Activated CD4-positive, alpha-beta T cell treated with anti-CD3 and anti-CD28 coated beads for 36 hours (primary cell): ENCODE data around the gene MYO7A. TPM values are rescaled to one million over a fixed set of nuclear protein-coding genes. Genes with fewer than 3 reads are reported as not detected.

Experiments
- ATAC-seq: fragments of 200-7000 bp; cut with Tn5 transposase; one replicate; pipeline ENCODE4 v1.10.0; 2021; ENCODE audit warnings: mild to moderate bottlenecking, moderate library complexity
- CTCF ChIA-PET: fragments of 350-600 bp; sonication (Branson Sonifier 250); formaldehyde crosslinking; loops from one replicate; lab custom pipeline; 2021; ENCODE audit warnings: antibody characterized with exemption; lab: Charles Lee
- POLR2A ChIA-PET: fragments of 350-600 bp; sonication (Branson Sonifier 250); formaldehyde crosslinking; loops from one replicate; lab custom pipeline; 2021; ENCODE audit warnings: antibody characterized with exemption, inconsistent platforms; lab: Charles Lee
- DNase-seq: peaks from one replicate; pipeline ENCODE4 v3.0.0-alpha.2; 2020
- H3K27ac Mint-ChIP-seq: one replicate; pipeline ENCODE4 v1.8.0; 2021; ENCODE audit warnings: mixed read lengths
- H3K27me3 Mint-ChIP-seq: one replicate; pipeline ENCODE4 v1.8.0; 2021; ENCODE audit warnings: mixed read lengths
- H3K36me3 Mint-ChIP-seq: one replicate; pipeline ENCODE4 v1.8.0; 2021; ENCODE audit warnings: low read depth, mixed read lengths
- H3K4me1 Mint-ChIP-seq: one replicate; pipeline ENCODE4 v1.8.0; 2021; ENCODE audit warnings: mixed read lengths
- H3K4me3 Mint-ChIP-seq: one replicate; pipeline ENCODE4 v1.8.0; 2021; ENCODE audit warnings: mild to moderate bottlenecking, moderate library complexity, mixed read lengths
- H3K9me3 Mint-ChIP-seq: one replicate; pipeline ENCODE4 v1.8.0; 2021; ENCODE audit warnings: low read depth, mixed read lengths
- intact Hi-C, 2 experiments: fragments of 100-400 bp; cut with DNase I in 1 of 2; cut with micrococcal nuclease in 1 of 2; formaldehyde crosslinking; loops; one replicate each; pipeline versions ENCODE4 v1.14.2 to v1.15.1; 2022 to 2024; cut with DNase I, micrococcal nuclease
- total RNA-seq, 2 experiments: library from RNA; stranded (reverse); gene quantifications; one replicate each; pipeline ENCODE4 v1.2.3, GENCODE V29; 2021

The MYO7A gene
- total RNA-seq, 2 experiments from 2014 or later, result 0.23 to 0.48 TPM

DNA sequence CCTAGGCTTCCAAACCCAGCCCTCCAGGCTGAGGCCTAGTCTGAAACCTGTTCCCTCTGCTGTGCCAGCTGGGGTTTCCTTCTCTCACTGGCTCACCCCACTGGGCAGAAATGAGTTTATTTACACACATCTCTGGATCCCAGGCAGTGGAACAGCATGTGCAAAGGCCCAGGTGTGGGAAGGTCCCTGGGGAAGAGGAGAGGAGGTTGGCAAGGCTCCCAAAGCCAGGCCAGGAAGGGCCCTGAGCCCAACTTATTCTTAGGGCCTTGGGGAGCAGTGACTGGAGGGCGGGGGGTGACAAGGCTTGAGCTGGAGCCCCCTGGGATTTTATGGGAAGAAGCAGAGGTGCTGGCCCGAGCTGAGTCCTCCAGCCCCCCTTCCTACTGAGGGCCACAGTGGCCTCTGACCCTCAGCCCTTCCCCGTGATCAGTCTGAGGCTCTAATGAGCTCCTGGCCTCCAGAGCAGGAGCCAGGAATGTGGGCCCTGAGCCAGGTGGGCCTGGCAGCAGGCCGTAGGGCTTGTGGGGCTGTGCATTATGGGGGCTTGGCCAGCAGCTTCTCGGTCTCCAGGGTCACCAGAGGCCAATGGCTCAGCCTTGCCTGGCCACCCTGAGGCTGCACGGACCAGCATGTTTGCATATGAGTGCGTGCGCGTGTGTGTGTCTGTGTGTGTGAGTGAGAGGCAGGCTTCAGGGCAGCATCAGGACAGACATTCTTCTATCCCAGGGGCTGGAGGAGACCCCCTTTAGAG, 2.9 kb downstream of the MYO7A start:
- DNase-seq (no peak), ATAC-seq (no peak)
- Mint-ChIP-seq H3K27ac (no peak overlapping the region), H3K4me1 (peaks cover 12% of the 10 kb centered on the region), H3K27me3 (peaks cover 3% of the 10 kb centered on the region), H3K36me3 (no peaks in the 10 kb centered on the region), H3K9me3 (no peaks in the 10 kb centered on the region), H3K4me3 (no peak overlapping the region)
- POLR2A ChIA-PET, result no interaction called here
- CTCF ChIA-PET, result interaction anchor here (0.9 to 1.9 kb wide), 2 partner anchors 40 to 57 kb away, joined by 5 to 14 read pairs; no protein-coding TSS in a partner anchor
- intact Hi-C loops, result no loop called here

DNA sequence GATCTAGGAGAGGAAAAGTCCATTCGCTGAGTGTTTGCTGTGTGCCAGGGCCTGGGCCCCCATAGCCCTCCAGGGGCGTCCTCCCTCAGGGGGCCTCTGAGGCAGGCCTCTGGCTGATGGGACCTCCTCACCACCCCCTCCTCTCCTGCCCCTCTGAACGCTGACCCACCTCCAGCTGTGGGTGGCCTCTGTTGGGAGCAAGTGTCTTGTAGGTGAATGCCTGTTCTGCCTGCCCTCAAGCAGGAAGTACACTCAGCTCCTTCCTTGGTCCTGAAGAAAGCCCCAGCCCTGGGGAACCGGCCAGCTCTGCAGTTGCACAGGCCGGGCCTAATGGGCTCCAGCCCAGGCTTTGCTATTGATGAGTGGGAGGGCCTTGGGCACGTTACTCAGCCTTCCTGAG, 3.5 kb downstream of the MYO7A start:
- Mint-ChIP-seq H3K27me3 (peaks cover 3% of the 10 kb centered on the region), H3K36me3 (no peaks in the 10 kb centered on the region), H3K4me3 (no peak overlapping the region), H3K9me3 (no peaks in the 10 kb centered on the region), H3K4me1 (peaks cover 18% of the 10 kb centered on the region), H3K27ac (no peak overlapping the region)
- no peak for ATAC-seq
- POLR2A ChIA-PET, result no interaction called here
- CTCF ChIA-PET, result no interaction called here
- no peak for DNase-seq
- intact Hi-C loops, result no loop called here

- no peak overlapping the region for H3K4me3 Mint-ChIP-seq
- intact Hi-C loops, result no loop called here
- ChIA-PET POLR2A (no interaction called here), CTCF (interaction anchor here (2.5 kb wide), 1 partner anchor 8 kb away, joined by 9 read pairs; no protein-coding TSS in a partner anchor)
- no peak overlapping the region for H3K27ac Mint-ChIP-seq
- peak; percentile 34 for ATAC-seq
- no peaks in the 10 kb centered on the region for H3K9me3 Mint-ChIP-seq
- no peak for DNase-seq
- H3K27me3 Mint-ChIP-seq, result peaks cover 13% of the 10 kb centered on the region
- peaks cover 13% of the 10 kb centered on the region for H3K4me1 Mint-ChIP-seq
- H3K36me3 Mint-ChIP-seq, result no peaks in the 10 kb centered on the region
Measured at GRCh38 chr11:77135069-77135468, 7.0 kb downstream of the MYO7A start.

- CTCF ChIA-PET, result interaction anchor here (0.6 to 2.5 kb wide), 2 partner anchors 9 to 402 kb away, joined by 3 to 9 read pairs; no protein-coding TSS in a partner anchor
- ATAC-seq (peak; percentile 77), DNase-seq (peak; percentile 50)
- POLR2A ChIA-PET, result no interaction called here
- Mint-ChIP-seq H3K27ac (no peak overlapping the region), H3K27me3 (peaks cover 13% of the 10 kb centered on the region), H3K36me3 (no peaks in the 10 kb centered on the region), H3K4me1 (peaks cover 13% of the 10 kb centered on the region), H3K4me3 (no peak overlapping the region), H3K9me3 (no peaks in the 10 kb centered on the region)
- intact Hi-C loops, result no loop called here
Measured at GRCh38 chr11:77136074-77136473, 8.0 kb downstream of the MYO7A start.

DNA sequence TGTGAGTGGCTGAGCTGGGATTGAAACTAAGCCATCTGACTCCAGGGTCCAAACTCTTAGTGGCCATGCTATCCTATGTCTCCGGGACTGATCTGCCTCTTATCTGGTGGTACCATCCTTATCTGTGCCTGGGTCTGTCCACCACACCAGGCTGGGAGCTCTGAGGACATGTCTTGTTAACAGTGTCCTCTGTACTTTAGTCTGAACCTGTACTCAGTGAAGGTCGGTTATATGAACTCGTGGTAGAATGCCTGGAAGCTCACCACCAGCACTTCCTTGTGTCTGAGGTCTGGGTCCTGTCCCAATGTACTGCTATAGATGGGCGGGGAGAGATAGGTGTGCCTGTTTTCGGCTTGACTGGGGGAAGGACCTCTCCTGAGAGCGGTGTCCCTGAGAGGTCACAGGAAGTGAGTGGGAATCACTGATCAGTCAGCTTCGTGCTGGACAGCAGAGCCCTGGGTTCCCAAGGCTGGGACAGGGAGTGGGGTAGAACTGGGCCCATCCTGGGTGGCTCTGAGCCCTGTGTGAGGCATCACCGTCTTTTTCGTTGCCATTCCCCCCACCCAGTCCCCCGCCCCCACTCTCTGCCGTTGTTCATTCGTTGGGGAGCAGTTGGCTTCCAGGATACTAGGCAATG, 8.9 kb downstream of the MYO7A start:
- no peak for DNase-seq
- ATAC-seq, result no peak
- peaks cover 13% of the 10 kb centered on the region for H3K27me3 Mint-ChIP-seq
- peaks cover 13% of the 10 kb centered on the region for H3K4me1 Mint-ChIP-seq
- H3K4me3 Mint-ChIP-seq, result no peak overlapping the region
- CTCF ChIA-PET, result interaction anchor here (2.5 kb wide), 1 partner anchor 10 kb away, joined by 9 read pairs; no protein-coding TSS in a partner anchor
- H3K36me3 Mint-ChIP-seq, result no peaks in the 10 kb centered on the region
- H3K9me3 Mint-ChIP-seq, result no peaks in the 10 kb centered on the region
- POLR2A ChIA-PET, result no interaction called here
- intact Hi-C loops, result no loop called here
- H3K27ac Mint-ChIP-seq, result no peak overlapping the region

- Mint-ChIP-seq H3K4me3 (no peak overlapping the region), H3K36me3 (no peaks in the 10 kb centered on the region), H3K9me3 (no peaks in the 10 kb centered on the region), H3K27ac (no peak overlapping the region), H3K27me3 (peaks cover 13% of the 10 kb centered on the region), H3K4me1 (peaks cover 18% of the 10 kb centered on the region)
- ATAC-seq, result no peak
- ChIA-PET POLR2A (no interaction called here), CTCF (interaction anchor here (2.5 kb wide), 1 partner anchor 11 kb away, joined by 9 read pairs; no protein-coding TSS in a partner anchor)
- no peak for DNase-seq
- intact Hi-C loops, result no loop called here
Measured at GRCh38 chr11:77137421-77137820, 9.4 kb downstream of the MYO7A start.

DNA sequence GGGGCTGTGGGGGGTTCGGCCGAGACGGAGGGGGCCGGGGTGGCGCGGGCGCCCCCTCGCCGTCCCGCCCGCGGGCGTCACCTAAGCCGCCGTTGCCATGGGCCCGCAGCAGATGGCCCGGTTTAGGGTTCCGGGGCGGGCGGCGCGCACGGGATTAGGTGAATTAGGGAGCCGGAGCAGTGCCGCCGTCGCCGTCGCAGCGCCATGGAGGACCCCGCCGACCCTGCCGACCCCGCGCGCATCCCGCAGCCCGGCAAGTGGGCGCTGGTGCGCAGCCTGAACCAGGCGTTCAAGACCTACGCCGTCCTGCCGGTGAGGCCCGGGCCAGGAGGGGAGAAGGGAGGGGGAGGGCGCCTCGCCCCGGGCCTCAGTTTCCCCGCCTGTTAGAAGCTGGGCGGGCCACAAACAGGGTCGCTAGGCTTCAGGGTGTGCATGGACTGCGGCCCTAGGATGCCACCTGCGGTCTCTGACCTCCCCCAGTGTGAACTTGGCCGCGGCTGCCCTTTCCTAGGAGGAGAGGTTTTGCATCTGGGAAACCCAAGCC, 10.1 kb downstream of the MYO7A start:
- Mint-ChIP-seq H3K4me1 (peaks cover 18% of the 10 kb centered on the region), H3K27ac (no peak overlapping the region), H3K36me3 (no peaks in the 10 kb centered on the region), H3K27me3 (peaks cover 13% of the 10 kb centered on the region), H3K4me3 (no peak overlapping the region), H3K9me3 (no peaks in the 10 kb centered on the region)
- DNase-seq, result no peak
- intact Hi-C loops, result no loop called here
- ChIA-PET CTCF (no interaction called here), POLR2A (no interaction called here)
- ATAC-seq, result no peak

GRCh38 chr11:77139201-77139600, 11.2 kb downstream of the MYO7A start:
- H3K4me3 Mint-ChIP-seq, result no peak overlapping the region
- H3K27ac Mint-ChIP-seq, result no peak overlapping the region
- ATAC-seq, result no peak
- H3K9me3 Mint-ChIP-seq, result no peaks in the 10 kb centered on the region
- intact Hi-C loops, result no loop called here
- ChIA-PET POLR2A (no interaction called here), CTCF (interaction anchor here (0.7 kb wide), 1 partner anchor 11 kb away, joined by 3 read pairs; the partner anchor contains the start of gene MYO7A)
- H3K4me1 Mint-ChIP-seq, result peaks cover 18% of the 10 kb centered on the region
- H3K36me3 Mint-ChIP-seq, result no peaks in the 10 kb centered on the region
- H3K27me3 Mint-ChIP-seq, result peaks cover 13% of the 10 kb centered on the region
- no peak for DNase-seq

GRCh38 chr11:77140231-77140851, 12.3 kb downstream of the MYO7A start:
- Mint-ChIP-seq H3K4me3 (no peak overlapping the region), H3K9me3 (no peaks in the 10 kb centered on the region), H3K36me3 (no peaks in the 10 kb centered on the region), H3K4me1 (peaks cover 14% of the 10 kb centered on the region), H3K27me3 (peaks cover 13% of the 10 kb centered on the region), H3K27ac (no peak overlapping the region)
- intact Hi-C loops, result no loop called here
- no peak for DNase-seq
- ChIA-PET CTCF (interaction anchor here (0.8 to 2.1 kb wide), 2 partner anchors 13 to 47 kb away, joined by 4 to 10 read pairs; no protein-coding TSS in a partner anchor), POLR2A (interaction anchor here (0.5 kb wide), 1 partner anchor 452 kb away, joined by 3 read pairs; no protein-coding TSS in a partner anchor)
- no peak for ATAC-seq

- Mint-ChIP-seq H3K27ac (no peak overlapping the region), H3K4me3 (no peak overlapping the region), H3K27me3 (peaks cover 13% of the 10 kb centered on the region), H3K4me1 (peaks cover 10% of the 10 kb centered on the region), H3K36me3 (no peaks in the 10 kb centered on the region), H3K9me3 (no peaks in the 10 kb centered on the region)
- DNase-seq (no peak), ATAC-seq (peak; percentile 54)
- intact Hi-C loops, result no loop called here
- CTCF ChIA-PET, result interaction anchor here (2.1 kb wide), 1 partner anchor 14 kb away, joined by 10 read pairs; no protein-coding TSS in a partner anchor
- POLR2A ChIA-PET, result no interaction called here
Measured at GRCh38 chr11:77141034-77141433, 13.0 kb downstream of the MYO7A start.

- ChIA-PET POLR2A (no interaction called here), CTCF (interaction anchor here (2.1 kb wide), 1 partner anchor 14 kb away, joined by 10 read pairs; no protein-coding TSS in a partner anchor)
- Mint-ChIP-seq H3K27ac (no peak overlapping the region), H3K36me3 (no peaks in the 10 kb centered on the region), H3K4me1 (peaks cover 5% of the 10 kb centered on the region), H3K4me3 (no peak overlapping the region), H3K9me3 (no peaks in the 10 kb centered on the region), H3K27me3 (peaks cover 13% of the 10 kb centered on the region)
- DNase-seq (no peak), ATAC-seq (no peak)
- intact Hi-C loops, result no loop called here
Measured at GRCh38 chr11:77141475-77141874, 13.4 kb downstream of the MYO7A start.
